ENCODE measurements around the gene UBE2E1. TPM values are rescaled to one million over a fixed set of nuclear protein-coding genes. Genes with fewer than 3 reads are reported as not detected.

The UBE2E1 gene
- total RNA-seq, 4 donors from 2014 or later: 61.6 to 88.4 (median 79.6) TPM

GRCh38 chr3:23767546-23767945 is 38.2 kb upstream of the UBE2E1 start:
- Histone ChIP-seq H3K9me3 (no peaks in the 10 kb centered on the region), H3K4me3 (replicated peaks in 1 of 3) (no peak overlapping the region), H3K27me3 (no peaks in the 10 kb centered on the region), H3K36me3 (no peaks in the 10 kb centered on the region), H3K27ac (no peak overlapping the region), H3K4me1 (no peaks in the 10 kb centered on the region)
- TF ChIP-seq, protein P1, sequence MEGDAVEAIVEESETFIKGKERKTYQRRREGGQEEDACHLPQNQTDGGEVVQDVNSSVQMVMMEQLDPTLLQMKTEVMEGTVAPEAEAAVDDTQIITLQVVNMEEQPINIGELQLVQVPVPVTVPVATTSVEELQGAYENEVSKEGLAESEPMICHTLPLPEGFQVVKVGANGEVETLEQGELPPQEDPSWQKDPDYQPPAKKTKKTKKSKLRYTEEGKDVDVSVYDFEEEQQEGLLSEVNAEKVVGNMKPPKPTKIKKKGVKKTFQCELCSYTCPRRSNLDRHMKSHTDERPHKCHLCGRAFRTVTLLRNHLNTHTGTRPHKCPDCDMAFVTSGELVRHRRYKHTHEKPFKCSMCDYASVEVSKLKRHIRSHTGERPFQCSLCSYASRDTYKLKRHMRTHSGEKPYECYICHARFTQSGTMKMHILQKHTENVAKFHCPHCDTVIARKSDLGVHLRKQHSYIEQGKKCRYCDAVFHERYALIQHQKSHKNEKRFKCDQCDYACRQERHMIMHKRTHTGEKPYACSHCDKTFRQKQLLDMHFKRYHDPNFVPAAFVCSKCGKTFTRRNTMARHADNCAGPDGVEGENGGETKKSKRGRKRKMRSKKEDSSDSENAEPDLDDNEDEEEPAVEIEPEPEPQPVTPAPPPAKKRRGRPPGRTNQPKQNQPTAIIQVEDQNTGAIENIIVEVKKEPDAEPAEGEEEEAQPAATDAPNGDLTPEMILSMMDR (IDR thresholded peaks at IDR 0.05): no peak
- TF ChIP-seq POLR2A (IDR thresholded peaks at IDR 0.05): no peak
- intact Hi-C loops (cut with DNase I): no loop called here
- 84 to 85% methylated on average over 2 of the region's 2 CpGs for WGBS, 2 donors
- DNase-seq: no peak

DNA sequence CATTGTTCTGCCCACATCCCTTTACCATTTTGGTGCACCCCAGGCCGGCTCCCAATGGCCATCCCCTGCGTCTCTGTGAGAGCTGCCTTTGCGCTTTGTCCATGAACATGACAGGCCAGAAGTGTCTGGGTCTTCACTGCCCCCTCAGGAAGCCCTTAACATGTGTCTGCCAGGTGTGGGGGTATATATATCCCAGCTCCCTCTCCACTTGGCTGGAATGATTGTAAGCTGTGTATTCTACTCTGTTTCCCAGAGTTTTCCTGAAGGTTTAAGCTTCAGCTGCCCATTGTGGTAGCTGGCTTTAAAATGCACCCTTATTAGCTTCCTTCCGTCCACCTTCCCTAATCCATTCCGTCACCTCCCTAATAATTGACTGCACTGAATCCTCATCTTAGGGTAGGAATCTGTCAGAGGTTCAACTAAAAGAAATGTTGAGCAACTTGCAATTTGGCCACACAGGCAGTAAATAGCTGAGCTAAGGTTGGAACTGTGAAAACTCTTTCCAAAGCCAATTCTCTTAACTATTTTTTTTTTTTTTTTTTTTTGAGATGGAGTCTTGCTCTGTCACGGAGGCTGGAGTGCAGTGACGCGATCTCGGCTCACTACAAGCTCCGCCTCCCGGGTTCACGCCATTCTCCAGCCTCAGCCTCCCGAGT is 30.4 kb upstream of the UBE2E1 start:
- WGBS, 2 donors: 88 to 96% methylated on average over 13 of the region's 13 CpGs
- H3K27me3 ChIP-seq: no peaks in the 10 kb centered on the region
- H3K4me1 ChIP-seq: no peaks in the 10 kb centered on the region
- H3K36me3 ChIP-seq: no peaks in the 10 kb centered on the region
- H3K27ac ChIP-seq: no peak overlapping the region
- TF ChIP-seq, protein P1 (IDR thresholded peaks at IDR 0.05): no peak
- no peak for TF ChIP-seq POLR2A (IDR thresholded peaks at IDR 0.05)
- intact Hi-C loops (cut with DNase I): no loop called here
- H3K9me3 ChIP-seq: no peaks in the 10 kb centered on the region
- H3K4me3 ChIP-seq (replicated peaks in 1 of 3): no peak overlapping the region
- DNase-seq: no peak

DNA sequence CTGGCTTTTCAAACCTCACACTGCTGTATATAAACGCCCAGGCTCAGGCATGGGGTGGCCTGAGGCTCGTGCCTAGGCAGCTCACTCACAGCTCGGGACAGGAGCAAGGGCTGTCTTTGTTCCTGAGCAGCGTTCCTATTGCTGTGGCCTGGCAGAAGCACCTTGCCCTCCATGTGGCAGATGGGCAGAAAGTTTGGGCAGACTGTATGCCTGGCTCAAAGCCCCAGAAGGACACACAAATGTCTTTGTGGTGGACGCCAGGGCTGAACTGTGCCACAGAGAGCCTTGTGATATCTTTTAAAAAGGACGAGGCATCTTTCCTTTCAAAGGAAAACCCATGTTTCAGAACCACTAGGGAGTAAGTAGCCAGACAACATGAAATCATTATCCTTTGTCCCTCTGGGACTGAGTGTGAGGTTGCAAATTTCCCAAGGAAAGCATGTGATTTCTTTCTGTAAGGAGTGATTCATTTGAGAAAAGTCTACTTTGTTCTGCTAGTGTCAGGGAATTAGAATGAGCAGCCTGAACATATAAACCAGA is 29.3 kb upstream of the UBE2E1 start:
- H3K27ac ChIP-seq: no peak overlapping the region
- no peak overlapping the region for H3K4me3 ChIP-seq (replicated peaks in 1 of 3)
- TF ChIP-seq, protein P1 (IDR thresholded peaks at IDR 0.05): no peak
- TF ChIP-seq POLR2A (IDR thresholded peaks at IDR 0.05): no peak
- no peak for DNase-seq
- intact Hi-C loops (cut with DNase I): no loop called here
- H3K4me1 ChIP-seq: no peaks in the 10 kb centered on the region
- no peaks in the 10 kb centered on the region for H3K36me3 ChIP-seq
- no peaks in the 10 kb centered on the region for H3K9me3 ChIP-seq
- 68 to 76% methylated on average over 5 to 6 of the region's 6 CpGs for WGBS, 2 donors
- no peaks in the 10 kb centered on the region for H3K27me3 ChIP-seq

- TF ChIP-seq POLR2A (IDR thresholded peaks at IDR 0.05): no peak
- TF ChIP-seq, protein P1 (IDR thresholded peaks at IDR 0.05): no peak
- no peaks in the 10 kb centered on the region for H3K27me3 ChIP-seq
- whole genome bisulfite sequencing, 2 donors: 94 to 99% methylated on average over 2 of the region's 2 CpGs
- no peaks in the 10 kb centered on the region for H3K4me1 ChIP-seq
- DNase-seq: no peak
- no peak overlapping the region for H3K27ac ChIP-seq
- H3K9me3 ChIP-seq: no peaks in the 10 kb centered on the region
- intact Hi-C loops (cut with DNase I): no loop called here
- H3K36me3 ChIP-seq: no peaks in the 10 kb centered on the region
- H3K4me3 ChIP-seq (replicated peaks in 1 of 3): no peak overlapping the region
Measured at GRCh38 chr3:23778446-23778845, 27.3 kb upstream of the UBE2E1 start.

DNA sequence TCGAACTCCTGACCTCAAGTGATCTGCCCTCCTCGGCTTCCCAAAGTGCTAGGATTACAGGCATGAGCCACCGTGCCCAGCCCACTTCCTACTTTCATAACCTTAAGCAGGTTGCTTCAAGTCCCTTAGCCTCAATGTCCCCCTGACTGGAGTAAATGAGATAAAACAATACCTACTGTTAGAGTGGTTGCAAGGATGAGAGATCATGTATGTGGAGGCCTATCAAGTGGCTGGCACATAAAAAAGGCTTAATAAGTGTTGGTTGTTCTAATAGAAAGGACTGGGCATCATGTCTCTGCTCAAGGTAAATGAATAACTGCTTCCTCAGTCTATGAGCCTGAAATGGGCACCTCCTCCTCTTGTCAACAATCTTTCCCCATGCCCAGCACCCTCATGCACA is 25.9 kb upstream of the UBE2E1 start:
- 79 to 92% methylated on average over 3 of the region's 3 CpGs for WGBS, 2 donors
- intact Hi-C loops (cut with DNase I): no loop called here

More for the DNA sequence above, 25.9 kb upstream of the UBE2E1 start:
- H3K27ac ChIP-seq: no peak overlapping the region
- DNase-seq: no peak
- TF ChIP-seq, protein P1 (IDR thresholded peaks at IDR 0.05): no peak
- no peak for TF ChIP-seq POLR2A (IDR thresholded peaks at IDR 0.05)
- H3K9me3 ChIP-seq: no peaks in the 10 kb centered on the region
- no peak overlapping the region for H3K4me3 ChIP-seq (replicated peaks in 1 of 3)
- no peaks in the 10 kb centered on the region for H3K4me1 ChIP-seq
- no peaks in the 10 kb centered on the region for H3K36me3 ChIP-seq
- H3K27me3 ChIP-seq: no peaks in the 10 kb centered on the region

All from thyroid gland (tissue), 4 donors.